Neural cell (in vitro differentiated cells): ENCODE results near the gene SLC22A23.

Experiments used
- CTCF ChIP-seq: fragments of 450-650 bp; IDR thresholded peaks from 2 replicates; pipeline ENCODE4 v1.5.1; 2014; ENCODE audit warnings: antibody characterized with exemption, mild to moderate bottlenecking, moderate library complexity; ENCODE audit not compliant: poor library complexity, severe bottlenecking
- EP300 ChIP-seq: fragments of 450-650 bp; conservative IDR thresholded peaks from 2 replicates; pipeline ENCODE4 v1.6.1; 2014; ENCODE audit warnings: antibody characterized with exemption, mild to moderate bottlenecking, moderate library complexity; ENCODE audit not compliant: poor library complexity, severe bottlenecking
- EZH2 ChIP-seq: fragments of 200-600, 300-800 bp; shearing (Covaris generic), sonication (generic); IDR thresholded peaks from 2 replicates; pipeline ENCODE4 v1.6.1; 2014; ENCODE audit warnings: antibody characterized with exemption, low read length, borderline replicate concordance, mild to moderate bottlenecking; ENCODE audit not compliant: insufficient read depth, poor library complexity, severe bottlenecking
- POLR2AphosphoS5 ChIP-seq: IDR thresholded peaks from 2 replicates; pipeline ENCODE4 v1.6.1; 2012
- RAD21 ChIP-seq: fragments of 450-650 bp; conservative IDR thresholded peaks from 2 replicates; pipeline ENCODE4 v1.6.1; 2014; ENCODE audit warnings: antibody characterized with exemption, mild to moderate bottlenecking, moderate library complexity
- TAF1 ChIP-seq: IDR thresholded peaks from 2 replicates; pipeline ENCODE4 v1.6.1; 2012; ENCODE audit warnings: low read depth

- TF ChIP-seq CTCF = peak; percentile 5
- no peak for TF ChIP-seq RAD21
- TF ChIP-seq EZH2 = no peak
- no peak for TF ChIP-seq TAF1
- TF ChIP-seq POLR2AphosphoS5 = peak; percentile 95
- peak; percentile 75 for TF ChIP-seq EP300
These were observed 226.0 kb downstream of the SLC22A23 start for GRCh38 chr6:3230900-3231246.
